AG04449 (cell line): ENCODE measurements around the gene C8G.

Experiments used
- CTCF ChIA-PET: fragments of 350-600 bp; formaldehyde crosslinking; extraction: SDS; loops from one replicate; lab custom pipeline; 2021; ENCODE audit warnings: antibody characterized with exemption; lab: Yijun Ruan, JAX
- POLR2A ChIA-PET: fragments of 400-600, 350-600 bp; formaldehyde crosslinking; extraction: SDS; loops from one replicate; lab custom pipeline; 2020; ENCODE audit warnings: antibody characterized with exemption, inconsistent platforms; lab: Yijun Ruan, JAX
- DNase-seq: peaks from one replicate; pipeline ENCODE4 v3.0.0-alpha.2; 2010; ENCODE audit warnings: low read depth, low spot score
- H3K4me3 ChIP-seq: 2 replicates; pipeline ENCODE4 v1.5.1; 2011; ENCODE audit warnings: low read depth, mild to moderate bottlenecking, control low read depth, low read length
- TF ChIP-seq, protein P1 (sequence below): IDR thresholded peaks from one replicate; pipeline ENCODE4 v1.5.1; 2011; ENCODE audit warnings: mild to moderate bottlenecking, moderate library complexity, low read length, control low read depth, inconsistent platforms; ENCODE audit not compliant: insufficient read depth; ENCODE audit errors: missing control alignments

Gene C8G

DNA sequence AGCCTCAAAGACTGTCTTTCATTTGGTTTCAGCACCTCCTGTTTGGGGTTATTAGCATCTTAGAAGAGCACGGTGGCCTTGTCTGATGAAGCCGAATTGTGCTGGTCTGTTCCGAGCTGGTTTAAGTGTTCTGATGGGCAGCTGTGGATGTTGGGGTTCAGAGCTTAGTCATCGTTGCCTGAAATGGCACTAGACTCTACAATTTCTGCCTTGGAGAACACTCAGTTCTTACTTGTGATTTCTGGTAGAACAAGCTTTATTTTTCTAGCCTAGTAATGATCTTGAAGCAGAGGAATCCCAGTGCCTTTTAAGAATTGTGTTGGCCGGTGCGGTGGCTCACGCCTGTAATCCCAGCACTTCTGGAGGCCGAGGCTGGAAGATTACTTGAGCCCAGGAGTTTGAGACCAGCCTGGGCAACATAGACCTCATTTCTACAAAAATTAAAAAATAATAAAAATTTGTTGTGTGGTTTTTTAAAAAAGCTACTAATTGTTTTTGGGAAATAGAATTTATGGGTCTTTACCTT lies 8.3 kb upstream of the C8G start:
- H3K4me3 ChIP-seq, result no peak overlapping the region
- POLR2A ChIA-PET, result interaction anchor here (0.9 kb wide), 1 partner anchor 11 kb away, joined by 6 read pairs; no protein-coding TSS in a partner anchor
- DNase-seq, result no peak
- CTCF ChIA-PET, result interaction anchor here (1.3 to 3.1 kb wide), 4 partner anchors 8 to 16 kb away, joined by 4 to 13 read pairs (median 6); partner anchors contain the start of gene C8G
- TF ChIP-seq, protein P1, sequence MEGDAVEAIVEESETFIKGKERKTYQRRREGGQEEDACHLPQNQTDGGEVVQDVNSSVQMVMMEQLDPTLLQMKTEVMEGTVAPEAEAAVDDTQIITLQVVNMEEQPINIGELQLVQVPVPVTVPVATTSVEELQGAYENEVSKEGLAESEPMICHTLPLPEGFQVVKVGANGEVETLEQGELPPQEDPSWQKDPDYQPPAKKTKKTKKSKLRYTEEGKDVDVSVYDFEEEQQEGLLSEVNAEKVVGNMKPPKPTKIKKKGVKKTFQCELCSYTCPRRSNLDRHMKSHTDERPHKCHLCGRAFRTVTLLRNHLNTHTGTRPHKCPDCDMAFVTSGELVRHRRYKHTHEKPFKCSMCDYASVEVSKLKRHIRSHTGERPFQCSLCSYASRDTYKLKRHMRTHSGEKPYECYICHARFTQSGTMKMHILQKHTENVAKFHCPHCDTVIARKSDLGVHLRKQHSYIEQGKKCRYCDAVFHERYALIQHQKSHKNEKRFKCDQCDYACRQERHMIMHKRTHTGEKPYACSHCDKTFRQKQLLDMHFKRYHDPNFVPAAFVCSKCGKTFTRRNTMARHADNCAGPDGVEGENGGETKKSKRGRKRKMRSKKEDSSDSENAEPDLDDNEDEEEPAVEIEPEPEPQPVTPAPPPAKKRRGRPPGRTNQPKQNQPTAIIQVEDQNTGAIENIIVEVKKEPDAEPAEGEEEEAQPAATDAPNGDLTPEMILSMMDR, result no peak

DNA sequence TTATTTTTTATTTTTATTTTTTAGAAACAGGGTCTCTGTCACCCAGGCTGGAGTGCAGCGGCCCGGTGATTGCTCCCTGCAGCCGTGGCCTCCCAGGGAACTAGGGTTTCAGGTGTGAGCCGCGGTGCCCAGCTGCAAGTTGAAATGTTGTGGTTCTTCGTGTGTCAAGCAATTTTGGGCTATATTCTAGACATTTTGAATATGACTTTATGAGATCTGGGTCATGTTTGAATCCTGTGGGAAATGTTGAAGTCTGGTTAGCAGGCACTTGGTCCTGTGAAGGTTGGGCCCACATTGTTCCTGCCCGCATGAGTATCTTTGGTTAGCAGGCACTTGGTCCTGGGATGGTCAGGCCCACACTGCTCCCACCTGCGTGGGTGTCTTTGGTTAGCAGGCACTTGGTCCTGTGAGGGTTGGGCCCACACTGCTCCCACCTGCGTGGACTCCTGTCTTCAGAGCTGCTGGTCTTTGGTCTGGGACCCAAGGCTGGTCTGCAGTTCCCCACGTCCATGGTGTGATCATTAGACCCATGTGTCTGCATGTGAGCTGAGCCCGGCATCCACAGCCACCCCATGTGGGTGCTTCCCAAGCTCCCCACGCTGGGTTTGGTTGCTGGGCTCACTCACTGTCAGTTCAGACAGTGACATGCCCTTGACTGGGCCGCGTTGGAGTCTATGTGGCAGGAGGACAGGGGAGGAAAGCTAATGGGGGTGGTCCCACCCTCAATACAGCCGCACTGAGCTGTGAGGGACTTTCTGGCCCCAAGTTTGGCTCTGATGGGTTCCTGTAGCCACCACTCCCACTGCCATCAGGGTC lies 7.6 kb upstream of the C8G start:
- H3K4me3 ChIP-seq, result no peak overlapping the region
- ChIA-PET CTCF (interaction anchor here (1.3 to 3.1 kb wide), 3 partner anchors 10 to 92 kb away, joined by 4 to 13 read pairs (median 6); no protein-coding TSS in a partner anchor), POLR2A (interaction anchor here (0.5 to 0.6 kb wide), 2 partner anchors 97 to 305 kb away, joined by 3 to 4 read pairs; no protein-coding TSS in a partner anchor)
- TF ChIP-seq, protein P1, result no peak
- DNase-seq, result no peak

DNA sequence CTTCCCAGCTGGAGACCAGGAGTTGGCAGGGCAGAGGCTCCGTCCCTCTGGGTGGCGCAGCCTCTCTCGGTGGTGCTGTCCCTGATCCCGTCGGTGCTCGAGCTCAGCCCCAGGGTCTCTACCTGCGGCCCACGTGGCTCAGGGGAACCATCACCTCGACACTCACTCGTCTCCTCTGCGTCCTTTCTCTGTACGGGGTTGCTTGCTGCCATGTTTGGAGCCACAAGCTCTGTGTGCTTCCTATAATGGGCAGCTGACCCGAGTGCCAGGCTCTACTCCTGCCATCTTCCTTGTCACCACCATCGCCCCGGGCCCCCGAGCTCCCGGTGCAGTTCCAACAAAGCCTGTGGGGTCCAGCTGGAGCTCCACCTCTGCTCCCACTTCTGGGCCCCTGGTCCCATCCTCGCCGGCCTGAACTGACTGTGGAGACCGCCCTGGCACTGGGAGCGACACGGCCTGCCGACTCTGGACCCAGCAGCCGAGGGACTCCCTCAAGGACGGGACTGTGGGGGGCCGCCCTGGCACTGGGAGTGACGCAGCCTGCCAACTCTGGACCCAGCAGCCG lies 5.5 kb upstream of the C8G start:
- TF ChIP-seq, protein P1, result no peak
- no peak overlapping the region for H3K4me3 ChIP-seq
- DNase-seq, result no peak
- POLR2A ChIA-PET, result no interaction called here
- CTCF ChIA-PET, result interaction anchor here (2.5 to 3.1 kb wide), 2 partner anchors 8 to 90 kb away, joined by 6 to 13 read pairs; no protein-coding TSS in a partner anchor

DNA sequence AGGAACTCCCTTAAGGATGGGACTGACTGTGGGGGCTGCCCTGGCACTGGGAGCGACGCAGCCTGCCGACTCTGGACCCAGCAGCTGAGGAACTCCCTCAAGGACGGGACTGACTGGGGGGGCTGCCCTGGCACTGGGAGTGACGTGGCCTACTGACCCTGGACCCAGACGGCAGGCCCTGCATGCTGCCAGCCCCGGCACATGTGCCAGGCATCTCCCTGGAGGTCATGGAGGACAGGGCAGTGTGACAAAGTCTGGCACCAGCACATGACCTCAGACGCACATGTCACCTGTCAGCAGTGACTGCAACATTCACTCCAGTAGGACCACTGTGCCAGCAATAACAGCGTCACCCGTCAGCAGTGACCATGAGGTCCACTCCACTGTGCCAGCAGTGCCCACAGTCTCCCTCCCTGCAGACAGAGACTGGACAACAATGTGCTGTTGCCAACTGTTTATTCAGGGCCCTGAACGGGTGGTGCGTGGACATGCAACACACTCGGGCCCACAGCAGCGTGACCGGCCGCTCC lies 5.0 kb upstream of the C8G start:
- no peak overlapping the region for H3K4me3 ChIP-seq
- DNase-seq, result no peak
- POLR2A ChIA-PET, result no interaction called here
- CTCF ChIA-PET, result interaction anchor here (2.5 kb wide), 1 partner anchor 89 kb away, joined by 6 read pairs; no protein-coding TSS in a partner anchor
- TF ChIP-seq, protein P1, result no peak

DNA sequence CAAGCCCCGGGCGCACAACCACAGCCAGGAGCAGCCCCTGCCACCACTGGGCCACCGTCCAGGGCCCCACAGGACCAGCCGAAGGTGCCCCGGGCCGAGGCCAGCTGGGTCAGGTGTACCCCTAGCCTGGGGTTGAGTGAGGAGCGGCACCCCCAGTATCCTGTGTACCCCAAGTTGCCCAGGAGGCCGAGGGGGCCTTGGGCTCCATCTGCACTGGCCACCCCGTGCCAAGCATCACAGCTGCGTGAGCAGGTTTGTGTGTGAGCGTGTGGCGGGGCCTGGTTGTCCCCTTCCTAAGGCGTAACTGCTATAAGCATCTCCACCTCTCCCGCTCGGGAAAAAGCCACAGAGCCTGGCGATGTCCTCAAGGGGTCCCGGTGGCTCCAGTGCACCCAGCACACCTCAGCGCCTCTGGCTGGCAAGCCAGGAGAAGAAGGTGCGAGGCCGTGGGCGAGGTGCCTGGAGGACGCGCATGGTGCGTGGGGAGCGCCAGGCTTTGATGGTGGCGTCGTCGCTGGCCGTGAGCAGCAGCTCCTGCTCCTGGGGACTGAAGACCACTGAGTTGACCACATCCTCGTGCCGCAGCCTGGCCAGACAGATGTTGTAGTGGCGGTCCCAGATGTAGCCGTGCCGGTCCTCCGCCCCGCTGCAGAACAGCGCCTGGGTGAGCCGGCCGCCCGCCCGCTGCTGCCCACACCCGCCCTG lies 4.4 kb upstream of the C8G start:
- no peak for DNase-seq
- TF ChIP-seq, protein P1, result no peak
- CTCF ChIA-PET, result no interaction called here
- no peak overlapping the region for H3K4me3 ChIP-seq
- POLR2A ChIA-PET, result no interaction called here
